Neural cell (in vitro differentiated cells): ENCODE data around the gene ABHD11. TPM values are rescaled to one million over a fixed set of nuclear protein-coding genes. Genes with fewer than 3 reads are reported as not detected.

ENCODE experiments used
- H2AFZ ChIP-seq: fragments of 200-600, 300-800 bp; sonication (generic), shearing (Covaris generic); 2 replicates; pipeline ENCODE4 v1.6.0; 2014; ENCODE audit warnings: low read depth, mild to moderate bottlenecking, antibody characterized with exemption, low read length, moderate library complexity
- H3F3A ChIP-seq: fragments of 200-600 bp; shearing (Covaris generic); 2 replicates; pipeline ENCODE4 v1.6.1; 2016; ENCODE audit warnings: mild to moderate bottlenecking, moderate library complexity, mixed read lengths, antibody characterized with exemption, low read length; ENCODE audit not compliant: insufficient read depth, poor library complexity, severe bottlenecking
- H3K27ac ChIP-seq: fragments of 200-600, 300-800 bp; sonication (generic), shearing (Covaris generic); 2 replicates; pipeline ENCODE4 v1.5.1; 2014; ENCODE audit warnings: mild to moderate bottlenecking, low read length, moderate library complexity
- H3K27me3 ChIP-seq: fragments of 300-800, 200-600 bp; sonication (generic), shearing (Covaris generic); 2 replicates; pipeline ENCODE4 v1.6.0; 2014; ENCODE audit warnings: mild to moderate bottlenecking, low read depth, low read length, moderate library complexity; ENCODE audit not compliant: insufficient read depth
- H3K36me3 ChIP-seq: fragments of 300-800, 200-600 bp; sonication (generic), shearing (Covaris generic); 2 replicates; pipeline ENCODE4 v1.5.1; 2014; ENCODE audit warnings: mild to moderate bottlenecking, antibody characterized with exemption, low read length, moderate library complexity; ENCODE audit not compliant: insufficient read depth
- H3K4me2 ChIP-seq: fragments of 300-800, 200-600 bp; sonication (generic), shearing (Covaris generic); 2 replicates; pipeline ENCODE4 v1.6.0; 2014; ENCODE audit warnings: mild to moderate bottlenecking, low read length
- H3K4me3 ChIP-seq: fragments of 300-800, 200-600 bp; sonication (generic), shearing (Covaris generic); 2 replicates; pipeline ENCODE4 v1.5.1; 2014; ENCODE audit warnings: mild to moderate bottlenecking, low read length, moderate library complexity
- H3K79me2 ChIP-seq: fragments of 200-600 bp; shearing (Covaris generic); replicated peaks from 2 replicates; pipeline ENCODE4 v1.6.0; 2014; ENCODE audit warnings: mild to moderate bottlenecking, low read length, moderate library complexity; ENCODE audit not compliant: insufficient read depth
- H3K9ac ChIP-seq: fragments of 300-800, 200-600 bp; sonication (generic), shearing (Covaris generic); 2 replicates; pipeline ENCODE4 v1.6.1; 2016; ENCODE audit warnings: mild to moderate bottlenecking, low read length, mixed read lengths
- H3K9me2 ChIP-seq: fragments of 200-600 bp; shearing (Covaris generic); 2 replicates; pipeline ENCODE4 v1.6.1; 2016; ENCODE audit warnings: mild to moderate bottlenecking, low read length, mixed read lengths; ENCODE audit not compliant: insufficient read depth
- H3K9me3 ChIP-seq: fragments of 200-600, 300-800 bp; sonication (generic), shearing (Covaris generic); 2 replicates; pipeline ENCODE4 v1.6.1; 2016; ENCODE audit warnings: mild to moderate bottlenecking, mixed run types, low read length, moderate library complexity, mixed read lengths
- H4K20me1 ChIP-seq: fragments of 200-600 bp; shearing (Covaris generic); 2 replicates; pipeline ENCODE4 v1.6.1; 2016; ENCODE audit warnings: mild to moderate bottlenecking, mixed run types; ENCODE audit not compliant: insufficient read depth
- EP300 ChIP-seq: fragments of 450-650 bp; conservative IDR thresholded peaks from 2 replicates; pipeline ENCODE4 v1.6.1; 2014; ENCODE audit warnings: antibody characterized with exemption, mild to moderate bottlenecking, moderate library complexity; ENCODE audit not compliant: poor library complexity, severe bottlenecking
- EZH2 ChIP-seq: fragments of 200-600, 300-800 bp; shearing (Covaris generic), sonication (generic); IDR thresholded peaks from 2 replicates; pipeline ENCODE4 v1.6.1; 2014; ENCODE audit warnings: antibody characterized with exemption, low read length, borderline replicate concordance, mild to moderate bottlenecking; ENCODE audit not compliant: insufficient read depth, poor library complexity, severe bottlenecking
- MXI1 ChIP-seq: fragments of 450-650 bp; conservative IDR thresholded peaks from 2 replicates; pipeline ENCODE4 v1.6.1; 2014; ENCODE audit warnings: antibody characterized with exemption, mild to moderate bottlenecking; ENCODE audit not compliant: poor library complexity, severe bottlenecking
- POLR2AphosphoS5 ChIP-seq: IDR thresholded peaks from 2 replicates; pipeline ENCODE4 v1.6.1; 2012
- RAD21 ChIP-seq: fragments of 450-650 bp; conservative IDR thresholded peaks from 2 replicates; pipeline ENCODE4 v1.6.1; 2014; ENCODE audit warnings: antibody characterized with exemption, mild to moderate bottlenecking, moderate library complexity
- REST ChIP-seq: IDR thresholded peaks from 2 replicates; pipeline ENCODE4 v1.6.1; 2012; ENCODE audit warnings: borderline replicate concordance
- SMC3 ChIP-seq: fragments of 450-650 bp; conservative IDR thresholded peaks from 2 replicates; pipeline ENCODE4 v1.6.1; 2014; ENCODE audit warnings: antibody characterized with exemption, mild to moderate bottlenecking, moderate library complexity; ENCODE audit not compliant: poor library complexity
- TAF1 ChIP-seq: IDR thresholded peaks from 2 replicates; pipeline ENCODE4 v1.6.1; 2012; ENCODE audit warnings: low read depth
- polyA plus RNA-seq: library from polyadenylated mRNA; depleted of rRNA; stranded (reverse); fragments of >200 nt; gene quantifications from 2 replicates; pipeline ENCODE4 v1.2.3, GENCODE V29; 2014
- TF ChIP-seq, protein P1 (sequence below): fragments of 450-650 bp; IDR thresholded peaks from 2 replicates; pipeline ENCODE4 v1.5.1; 2014; ENCODE audit warnings: antibody characterized with exemption, mild to moderate bottlenecking, moderate library complexity; ENCODE audit not compliant: poor library complexity, severe bottlenecking

Gene ABHD11
- polyA plus RNA-seq, 1 donor from 2014 or later = 26.0 TPM

DNA sequence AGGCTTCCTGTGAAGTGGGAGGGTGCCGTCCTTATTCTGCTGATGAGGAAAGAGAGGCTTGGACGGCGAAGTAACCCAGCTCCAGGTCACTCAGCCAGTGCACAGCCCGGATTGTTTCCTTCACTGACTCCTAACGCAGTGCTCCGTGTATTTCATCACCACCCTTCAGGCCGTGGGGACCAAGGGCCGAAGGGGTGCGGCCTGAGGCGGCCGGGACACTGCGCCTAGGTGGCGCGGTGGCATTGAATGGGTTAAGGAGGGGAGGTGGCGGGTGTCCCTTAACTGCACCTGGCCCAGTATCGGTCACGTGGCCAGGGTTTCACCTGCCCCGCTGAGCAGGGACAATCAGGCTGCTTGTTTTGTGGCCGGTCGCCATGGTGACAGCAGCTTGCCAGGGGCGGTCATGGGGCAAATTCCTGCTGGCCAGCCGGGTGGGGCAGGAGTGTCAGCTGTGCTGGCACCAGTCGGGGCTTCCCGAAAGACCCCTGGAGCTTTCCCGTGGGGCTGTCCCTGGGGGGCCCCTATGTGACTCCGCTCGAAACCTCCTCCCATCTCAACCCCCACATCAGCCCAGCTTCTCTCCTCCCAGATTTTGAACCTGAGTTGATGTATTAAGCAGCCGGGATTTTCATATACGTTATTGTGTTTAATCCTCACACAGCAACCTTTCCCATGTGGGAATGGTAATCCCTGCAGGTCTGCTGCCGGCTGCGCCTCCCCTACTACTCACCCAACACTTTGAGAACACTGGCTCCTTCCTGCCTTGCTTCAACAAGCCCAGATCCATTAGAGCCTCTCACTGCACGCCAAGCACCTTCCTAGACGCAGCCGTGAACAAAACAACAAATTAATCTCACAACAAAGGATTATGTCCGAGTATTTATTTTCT, 4.4 kb upstream of the ABHD11 start:
- Histone ChIP-seq H3K36me3 (no peaks in the 10 kb centered on the region), H2AFZ (peak overlapping the region; percentile 4), H3K4me3 (peak overlapping the region; percentile 48), H3K27me3 (no peaks in the 10 kb centered on the region), H3K79me2 (no peaks in the 10 kb centered on the region), H3K27ac (peak overlapping the region; percentile 63), H3F3A (no peaks in the 10 kb centered on the region), H3K9me2 (no peaks in the 10 kb centered on the region), H3K9ac (peak overlapping the region; percentile 41), H4K20me1 (no peaks in the 10 kb centered on the region), H3K4me2 (no peak overlapping the region), H3K9me3 (no peaks in the 10 kb centered on the region)
- peak; percentile 17 for TF ChIP-seq EP300
- no peak for TF ChIP-seq TAF1
- TF ChIP-seq EZH2 = no peak
- no peak for TF ChIP-seq REST
- TF ChIP-seq, protein P1, sequence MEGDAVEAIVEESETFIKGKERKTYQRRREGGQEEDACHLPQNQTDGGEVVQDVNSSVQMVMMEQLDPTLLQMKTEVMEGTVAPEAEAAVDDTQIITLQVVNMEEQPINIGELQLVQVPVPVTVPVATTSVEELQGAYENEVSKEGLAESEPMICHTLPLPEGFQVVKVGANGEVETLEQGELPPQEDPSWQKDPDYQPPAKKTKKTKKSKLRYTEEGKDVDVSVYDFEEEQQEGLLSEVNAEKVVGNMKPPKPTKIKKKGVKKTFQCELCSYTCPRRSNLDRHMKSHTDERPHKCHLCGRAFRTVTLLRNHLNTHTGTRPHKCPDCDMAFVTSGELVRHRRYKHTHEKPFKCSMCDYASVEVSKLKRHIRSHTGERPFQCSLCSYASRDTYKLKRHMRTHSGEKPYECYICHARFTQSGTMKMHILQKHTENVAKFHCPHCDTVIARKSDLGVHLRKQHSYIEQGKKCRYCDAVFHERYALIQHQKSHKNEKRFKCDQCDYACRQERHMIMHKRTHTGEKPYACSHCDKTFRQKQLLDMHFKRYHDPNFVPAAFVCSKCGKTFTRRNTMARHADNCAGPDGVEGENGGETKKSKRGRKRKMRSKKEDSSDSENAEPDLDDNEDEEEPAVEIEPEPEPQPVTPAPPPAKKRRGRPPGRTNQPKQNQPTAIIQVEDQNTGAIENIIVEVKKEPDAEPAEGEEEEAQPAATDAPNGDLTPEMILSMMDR = no peak
- TF ChIP-seq RAD21 = no peak
- no peak for TF ChIP-seq SMC3
- TF ChIP-seq POLR2AphosphoS5 = peak; percentile 34
- TF ChIP-seq MXI1 = peak; percentile 35

- TF ChIP-seq RAD21 = no peak
- TF ChIP-seq, protein P1 = no peak
- TF ChIP-seq EP300 = no peak
- no peak for TF ChIP-seq MXI1
- TF ChIP-seq POLR2AphosphoS5 = no peak
- TF ChIP-seq EZH2 = no peak
- TF ChIP-seq REST = no peak
- TF ChIP-seq SMC3 = no peak
- no peak for TF ChIP-seq TAF1
- Histone ChIP-seq H3K4me3 (peak overlapping the region; percentile 48), H3K79me2 (no peaks in the 10 kb centered on the region), H4K20me1 (no peaks in the 10 kb centered on the region), H3F3A (no peaks in the 10 kb centered on the region), H3K4me2 (no peak overlapping the region), H2AFZ (no peak overlapping the region), H3K9me3 (no peaks in the 10 kb centered on the region), H3K9ac (peak overlapping the region; percentile 41), H3K27me3 (no peaks in the 10 kb centered on the region), H3K9me2 (no peaks in the 10 kb centered on the region), H3K27ac (peak overlapping the region; percentile 63), H3K36me3 (no peaks in the 10 kb centered on the region)
Measured at GRCh38 chr7:73742338-73742752, 3.7 kb upstream of the ABHD11 start.
